ENCODE measurements around the gene ASGR2.
"Not testable (repeated sequence)": the region's sequence is repeated elsewhere in the genome, so short reads cannot be mapped to it uniquely, and the experiment has no call there.

ASGR2 gene

DNA sequence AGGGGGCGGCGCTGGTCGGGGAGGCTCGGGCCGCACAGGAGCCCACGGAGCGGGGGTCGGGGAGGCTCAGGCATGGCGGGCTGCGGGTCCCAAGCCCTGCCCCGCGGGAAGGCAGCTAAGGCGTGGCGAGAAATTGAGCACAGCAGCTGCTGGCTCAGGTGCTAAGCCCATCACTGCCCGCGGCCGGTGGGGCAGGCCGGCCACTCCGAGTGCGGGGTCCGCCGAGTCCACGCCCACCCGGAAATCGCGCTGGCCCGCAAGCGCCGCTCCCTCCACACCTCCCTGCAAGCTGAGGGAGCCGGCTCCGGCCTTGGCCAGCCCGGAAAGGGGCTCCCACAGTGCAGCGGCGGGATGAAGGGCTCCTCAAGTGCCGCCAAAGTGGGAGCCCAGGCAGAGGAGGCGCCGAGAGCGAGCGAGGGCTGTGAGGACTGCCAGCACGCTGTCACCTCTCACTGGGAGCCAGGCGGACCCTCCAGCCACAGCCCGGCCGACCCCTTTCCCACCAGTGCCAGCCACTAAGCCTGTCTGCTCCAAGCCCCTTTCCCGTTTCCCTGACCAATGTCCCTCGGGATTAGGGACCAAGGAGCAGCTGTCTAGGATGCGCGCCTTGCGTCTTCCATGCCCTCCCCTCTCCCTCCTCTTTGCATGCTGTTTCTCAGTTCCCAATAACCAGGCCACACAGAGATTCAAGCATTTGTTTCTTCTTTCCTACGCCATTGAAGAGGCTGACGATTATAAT, 13.8 kb downstream of the ASGR2 start:
- not testable (repeated sequence) for H3K4me1 ChIP-seq (ENCODE audit: control insufficient read depth, insufficient read depth, low read length, poor library complexity, severe bottlenecking); H3K4me3 ChIP-seq (ENCODE audit: extremely low read depth, insufficient read depth, low read length, poor library complexity, severe bottlenecking); H3K9me3 ChIP-seq (ENCODE audit: control insufficient read depth, low read length); H3K36me3 ChIP-seq (ENCODE audit: control insufficient read depth, insufficient read depth, low read length); H3K27ac ChIP-seq (ENCODE audit: low read depth, low read length, severe bottlenecking)
- 93 to 96% methylated on average over 30 to 38 of the region's 50 CpGs for WGBS, 2 experiments (ENCODE audit: insufficient coverage in 2 of 2)

GRCh38 chr17:7098802-7099459, 15.7 kb downstream of the ASGR2 start:
- 69 to 96% methylated on average over 2 to 8 of the region's 13 CpGs for WGBS, 2 experiments (ENCODE audit: insufficient coverage in 2 of 2)
- Histone ChIP-seq H3K4me3 (ENCODE audit: extremely low read depth, insufficient read depth, low read length, poor library complexity, severe bottlenecking) (no peak overlapping the region), H3K27ac (ENCODE audit: low read depth, low read length, severe bottlenecking) (no peak overlapping the region), H3K9me3 (ENCODE audit: control insufficient read depth, low read length) (no peaks in the 10 kb centered on the region), H3K4me1 (ENCODE audit: control insufficient read depth, insufficient read depth, low read length, poor library complexity, severe bottlenecking) (no peaks in the 10 kb centered on the region), H3K36me3 (ENCODE audit: control insufficient read depth, insufficient read depth, low read length) (no peaks in the 10 kb centered on the region)

GRCh38 chr17:7097940-7098339, 16.7 kb downstream of the ASGR2 start:
- WGBS, 2 experiments (ENCODE audit: insufficient coverage in 2 of 2): 88% methylated on average over 3 of the region's 5 CpGs; no CpG with 5 or more reads in 1 of the 2 experiments
- no peak overlapping the region for H3K4me3 ChIP-seq (ENCODE audit: extremely low read depth, insufficient read depth, low read length, poor library complexity, severe bottlenecking)
- H3K36me3 ChIP-seq (ENCODE audit: control insufficient read depth, insufficient read depth, low read length): no peaks in the 10 kb centered on the region
- no peaks in the 10 kb centered on the region for H3K4me1 ChIP-seq (ENCODE audit: control insufficient read depth, insufficient read depth, low read length, poor library complexity, severe bottlenecking)
- no peak overlapping the region for H3K27ac ChIP-seq (ENCODE audit: low read depth, low read length, severe bottlenecking)
- no peaks in the 10 kb centered on the region for H3K9me3 ChIP-seq (ENCODE audit: control insufficient read depth, low read length)

GRCh38 chr17:7095625-7096024, 19.0 kb downstream of the ASGR2 start:
- WGBS, 2 experiments (ENCODE audit: insufficient coverage in 2 of 2): 100% methylated on average over 1 of the region's 1 CpG; no CpG with 5 or more reads in 1 of the 2 experiments

DNA sequence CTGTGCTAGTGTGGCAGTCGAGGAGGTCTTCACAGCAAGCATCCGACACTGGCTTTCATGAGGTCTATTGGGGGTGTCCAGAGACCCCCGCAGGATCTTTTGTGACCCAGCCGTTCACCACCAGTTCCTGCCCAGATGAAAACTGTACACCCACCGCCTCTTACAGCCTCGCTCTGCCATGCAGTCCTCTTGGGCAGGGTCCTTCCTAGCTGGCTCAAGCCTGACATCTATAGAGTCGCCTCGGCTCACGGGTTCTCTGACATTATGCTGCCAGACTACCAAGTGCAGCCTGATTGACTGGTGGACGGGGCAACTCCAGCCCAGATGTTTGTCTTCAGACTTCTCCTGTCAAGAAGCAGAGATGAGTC, 20.0 kb downstream of the ASGR2 start:
- no peaks in the 10 kb centered on the region for H3K4me1 ChIP-seq (ENCODE audit: control insufficient read depth, insufficient read depth, low read length, poor library complexity, severe bottlenecking)
- H3K9me3 ChIP-seq (ENCODE audit: control insufficient read depth, low read length): no peaks in the 10 kb centered on the region
- no peak overlapping the region for H3K27ac ChIP-seq (ENCODE audit: low read depth, low read length, severe bottlenecking)
- WGBS, 2 experiments (ENCODE audit: insufficient coverage in 2 of 2): 91 to 92% methylated on average over 10 of the region's 10 CpGs
- no peaks in the 10 kb centered on the region for H3K36me3 ChIP-seq (ENCODE audit: control insufficient read depth, insufficient read depth, low read length)
- H3K4me3 ChIP-seq (ENCODE audit: extremely low read depth, insufficient read depth, low read length, poor library complexity, severe bottlenecking): no peak overlapping the region

More at GRCh38 chr17:7095625-7096024, 19.0 kb downstream of the ASGR2 start:
- no peak overlapping the region for H3K4me3 ChIP-seq (ENCODE audit: extremely low read depth, insufficient read depth, low read length, poor library complexity, severe bottlenecking)
- H3K36me3 ChIP-seq (ENCODE audit: control insufficient read depth, insufficient read depth, low read length): no peaks in the 10 kb centered on the region
- no peak overlapping the region for H3K27ac ChIP-seq (ENCODE audit: low read depth, low read length, severe bottlenecking)
- H3K9me3 ChIP-seq (ENCODE audit: control insufficient read depth, low read length): no peaks in the 10 kb centered on the region
- no peaks in the 10 kb centered on the region for H3K4me1 ChIP-seq (ENCODE audit: control insufficient read depth, insufficient read depth, low read length, poor library complexity, severe bottlenecking)

DNA sequence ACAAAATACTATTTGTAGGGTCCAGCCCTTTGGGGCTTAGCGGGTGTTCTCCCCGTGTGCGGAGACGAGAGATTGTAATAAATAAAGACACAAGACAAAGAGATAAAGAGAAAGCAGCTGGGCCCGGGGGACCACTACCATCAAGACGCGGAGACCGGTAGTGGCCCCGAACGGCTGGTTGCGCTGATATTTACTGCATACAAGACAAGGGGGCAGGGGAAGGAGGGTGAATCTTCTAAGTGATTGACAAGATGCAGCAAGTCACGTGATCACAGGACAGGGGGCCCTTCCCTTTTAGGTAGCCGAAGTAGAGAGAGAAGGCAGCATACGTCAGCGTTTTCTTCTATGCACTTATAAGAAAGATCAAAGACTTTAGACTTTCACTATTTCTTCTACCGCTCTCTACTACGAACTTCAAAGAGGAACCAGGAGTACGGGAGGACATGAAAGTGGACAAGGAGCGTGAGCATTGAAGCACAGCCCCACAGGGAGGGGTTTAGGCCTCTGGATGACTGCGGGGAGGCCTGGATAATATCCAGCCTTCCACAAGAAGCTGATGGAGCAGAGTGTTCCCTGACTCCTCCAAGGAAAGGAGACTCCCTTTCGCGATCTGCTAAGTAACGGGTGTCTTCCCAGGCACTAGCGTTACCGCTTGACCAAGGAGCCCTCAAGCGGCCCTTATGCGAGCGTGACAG, 23.2 kb downstream of the ASGR2 start:
- not testable (repeated sequence) for H3K36me3 ChIP-seq (ENCODE audit: control insufficient read depth, insufficient read depth, low read length); H3K9me3 ChIP-seq (ENCODE audit: control insufficient read depth, low read length); H3K27ac ChIP-seq (ENCODE audit: low read depth, low read length, severe bottlenecking); H3K4me1 ChIP-seq (ENCODE audit: control insufficient read depth, insufficient read depth, low read length, poor library complexity, severe bottlenecking); H3K4me3 ChIP-seq (ENCODE audit: extremely low read depth, insufficient read depth, low read length, poor library complexity, severe bottlenecking)
- 83% methylated on average over 9 to 10 of the region's 28 CpGs for WGBS, 2 experiments (ENCODE audit: insufficient coverage in 2 of 2)

DNA sequence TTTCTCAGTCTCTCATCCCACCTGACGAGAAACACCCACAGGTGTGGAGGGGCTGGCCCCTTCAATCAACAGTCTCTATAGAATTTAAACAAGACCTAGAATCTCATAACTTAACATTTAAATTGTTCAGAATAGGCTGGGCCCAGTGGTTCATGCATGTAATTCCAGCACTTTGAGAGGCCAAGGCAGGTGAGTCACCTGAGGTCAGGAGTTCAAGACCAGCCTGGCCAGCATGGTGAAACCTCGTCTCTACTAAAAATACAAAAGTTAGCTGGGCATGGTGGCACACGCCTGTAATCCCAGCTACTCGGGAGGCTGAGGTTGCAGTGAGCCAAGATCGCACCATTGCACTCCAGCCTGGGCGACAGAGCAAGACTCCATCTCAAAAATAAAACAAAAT, 25.1 kb downstream of the ASGR2 start:
- not testable (repeated sequence) for H3K4me3 ChIP-seq (ENCODE audit: extremely low read depth, insufficient read depth, low read length, poor library complexity, severe bottlenecking); H3K36me3 ChIP-seq (ENCODE audit: control insufficient read depth, insufficient read depth, low read length); H3K27ac ChIP-seq (ENCODE audit: low read depth, low read length, severe bottlenecking); H3K9me3 ChIP-seq (ENCODE audit: control insufficient read depth, low read length); H3K4me1 ChIP-seq (ENCODE audit: control insufficient read depth, insufficient read depth, low read length, poor library complexity, severe bottlenecking)
- 79 to 87% methylated on average over 5 of the region's 6 CpGs for WGBS, 2 experiments (ENCODE audit: insufficient coverage in 2 of 2)

- H3K27ac ChIP-seq (ENCODE audit: low read depth, low read length, severe bottlenecking); H3K36me3 ChIP-seq (ENCODE audit: control insufficient read depth, insufficient read depth, low read length); H3K4me3 ChIP-seq (ENCODE audit: extremely low read depth, insufficient read depth, low read length, poor library complexity, severe bottlenecking); H3K4me1 ChIP-seq (ENCODE audit: control insufficient read depth, insufficient read depth, low read length, poor library complexity, severe bottlenecking); H3K9me3 ChIP-seq (ENCODE audit: control insufficient read depth, low read length): not testable (repeated sequence)
- WGBS, 2 experiments (ENCODE audit: insufficient coverage in 2 of 2): 85 to 87% methylated on average over 3 of the region's 4 CpGs
These were observed 26.2 kb downstream of the ASGR2 start for GRCh38 chr17:7088442-7088841.

DNA sequence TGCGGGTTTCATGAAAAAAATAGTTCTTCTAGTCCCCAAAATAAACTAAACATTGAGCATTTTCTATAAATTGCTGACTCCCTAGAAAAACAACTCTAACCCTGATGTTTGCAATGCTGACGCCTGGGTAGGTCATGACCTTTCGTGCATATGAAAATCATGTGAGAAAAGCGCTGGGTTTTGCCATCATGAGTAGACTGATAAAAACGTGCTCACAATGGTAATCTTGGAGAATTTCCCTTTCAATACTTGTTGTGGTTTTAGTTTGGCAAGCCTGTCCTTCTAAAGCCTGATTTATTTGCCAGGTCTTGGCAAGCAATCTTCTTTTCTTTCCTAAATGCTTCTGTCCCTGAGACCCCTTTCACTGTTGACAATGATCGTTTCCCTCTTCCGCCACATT, 30.5 kb downstream of the ASGR2 start:
- WGBS, 2 experiments (ENCODE audit: insufficient coverage in 2 of 2): 77 to 79% methylated on average over 7 of the region's 7 CpGs
- no peaks in the 10 kb centered on the region for H3K9me3 ChIP-seq (ENCODE audit: control insufficient read depth, low read length)
- no peak overlapping the region for H3K4me3 ChIP-seq (ENCODE audit: extremely low read depth, insufficient read depth, low read length, poor library complexity, severe bottlenecking)
- no peaks in the 10 kb centered on the region for H3K36me3 ChIP-seq (ENCODE audit: control insufficient read depth, insufficient read depth, low read length)
- no peaks in the 10 kb centered on the region for H3K4me1 ChIP-seq (ENCODE audit: control insufficient read depth, insufficient read depth, low read length, poor library complexity, severe bottlenecking)
- H3K27ac ChIP-seq (ENCODE audit: low read depth, low read length, severe bottlenecking): no peak overlapping the region

- Histone ChIP-seq H3K4me3 (ENCODE audit: extremely low read depth, insufficient read depth, low read length, poor library complexity, severe bottlenecking) (no peak overlapping the region), H3K4me1 (ENCODE audit: control insufficient read depth, insufficient read depth, low read length, poor library complexity, severe bottlenecking) (no peaks in the 10 kb centered on the region), H3K36me3 (ENCODE audit: control insufficient read depth, insufficient read depth, low read length) (no peaks in the 10 kb centered on the region), H3K27ac (ENCODE audit: low read depth, low read length, severe bottlenecking) (no peak overlapping the region), H3K9me3 (ENCODE audit: control insufficient read depth, low read length) (no peaks in the 10 kb centered on the region)
- WGBS, 2 experiments (ENCODE audit: insufficient coverage in 2 of 2): 85 to 92% methylated on average over 4 of the region's 4 CpGs
These were observed 31.0 kb downstream of the ASGR2 start for GRCh38 chr17:7083592-7083991.

All from mesodermal cell (in vitro differentiated cells).